HG03064 (cell line): ENCODE data around the gene KDM4B.

Experiments
- ATAC-seq: cut with Tn5 transposase; IDR thresholded peaks from one replicate; pipeline ENCODE4 v1.9.1; 2021; ENCODE audit warnings: low read depth; ENCODE audit not compliant: unreplicated experiment

The KDM4B gene

DNA sequence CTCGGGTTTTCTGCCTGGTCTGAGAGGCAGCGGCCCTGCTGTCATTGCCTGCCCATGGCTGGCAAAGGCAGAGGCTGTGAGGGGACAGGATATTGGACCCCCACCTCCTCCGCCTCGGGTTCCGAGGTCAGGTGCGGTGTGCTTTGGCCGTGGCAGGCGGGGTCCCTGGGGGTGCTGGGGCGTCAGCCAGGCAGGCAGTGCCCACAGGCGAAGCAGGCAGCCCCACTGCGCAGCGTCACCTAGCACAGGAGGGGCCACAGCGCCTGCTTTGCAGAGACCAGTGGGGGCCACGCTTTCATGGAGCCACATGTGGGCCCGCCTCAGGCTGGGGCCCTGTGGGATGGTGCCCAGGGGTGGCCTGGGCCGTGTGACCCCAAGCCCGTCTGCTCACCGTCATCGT lies 96.0 kb downstream of the KDM4B start:
- no peak for ATAC-seq

DNA sequence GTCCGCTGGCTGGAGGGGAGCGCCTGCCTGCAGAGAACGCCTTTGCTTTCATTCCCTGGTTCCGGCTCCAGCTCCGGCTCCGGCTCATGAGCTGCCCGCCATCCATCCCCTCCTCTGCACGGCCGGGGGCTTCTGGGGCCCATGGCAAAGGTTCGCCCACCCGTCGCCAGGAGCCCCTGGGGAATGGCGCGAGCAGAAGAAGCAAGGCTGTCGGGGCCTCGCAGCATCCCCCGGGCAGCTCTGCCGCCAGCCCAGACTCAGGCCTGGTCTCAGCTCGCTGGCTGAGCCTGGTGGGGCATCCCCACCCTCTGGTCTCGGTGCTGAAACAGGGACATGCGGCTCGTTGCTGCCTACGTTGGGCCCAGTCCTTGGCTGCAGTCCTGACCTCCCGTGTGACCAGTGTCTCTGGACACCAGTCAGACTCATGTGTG lies 96.8 kb downstream of the KDM4B start:
- no peak for ATAC-seq

DNA sequence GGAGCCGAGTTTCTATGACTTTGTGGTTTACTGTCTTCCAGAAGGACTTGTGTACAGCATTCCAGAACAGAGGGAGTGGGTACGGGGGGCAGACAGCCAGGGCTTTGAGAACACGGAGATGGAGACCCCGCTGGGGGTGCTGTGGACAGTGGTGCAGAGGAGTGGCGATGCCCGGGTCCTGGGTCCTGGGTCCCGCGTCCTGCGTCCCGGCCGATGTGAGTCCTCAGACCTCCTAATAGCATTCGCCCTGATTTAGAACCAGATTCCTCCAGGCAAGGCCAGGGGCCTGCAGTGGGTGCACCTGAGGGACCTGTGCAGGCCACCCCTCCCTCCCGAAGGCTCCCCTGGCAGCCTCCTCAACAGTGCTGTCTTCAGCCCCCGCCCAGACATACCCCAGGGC lies 97.9 kb downstream of the KDM4B start:
- ATAC-seq = no peak

DNA sequence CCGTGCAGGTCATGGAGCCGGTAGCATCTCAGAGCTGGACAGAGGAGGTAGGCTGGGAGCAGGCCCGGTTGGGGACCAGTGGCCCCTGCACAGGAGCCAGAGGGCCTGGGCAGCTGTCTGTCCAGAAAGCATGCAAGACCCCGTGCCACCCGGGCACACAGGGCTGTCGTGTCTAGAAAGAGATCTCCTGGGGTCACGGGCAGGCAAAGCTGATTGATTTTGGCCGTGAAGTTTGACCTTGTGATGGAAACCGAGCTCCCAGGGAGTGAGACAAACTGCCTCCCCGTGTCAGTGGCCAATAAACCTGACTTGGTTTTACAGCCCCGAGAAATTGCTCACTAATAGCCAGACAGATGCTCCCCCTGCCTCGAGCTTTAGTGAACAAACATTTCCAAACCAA lies 98.8 kb downstream of the KDM4B start:
- ATAC-seq = no peak

DNA sequence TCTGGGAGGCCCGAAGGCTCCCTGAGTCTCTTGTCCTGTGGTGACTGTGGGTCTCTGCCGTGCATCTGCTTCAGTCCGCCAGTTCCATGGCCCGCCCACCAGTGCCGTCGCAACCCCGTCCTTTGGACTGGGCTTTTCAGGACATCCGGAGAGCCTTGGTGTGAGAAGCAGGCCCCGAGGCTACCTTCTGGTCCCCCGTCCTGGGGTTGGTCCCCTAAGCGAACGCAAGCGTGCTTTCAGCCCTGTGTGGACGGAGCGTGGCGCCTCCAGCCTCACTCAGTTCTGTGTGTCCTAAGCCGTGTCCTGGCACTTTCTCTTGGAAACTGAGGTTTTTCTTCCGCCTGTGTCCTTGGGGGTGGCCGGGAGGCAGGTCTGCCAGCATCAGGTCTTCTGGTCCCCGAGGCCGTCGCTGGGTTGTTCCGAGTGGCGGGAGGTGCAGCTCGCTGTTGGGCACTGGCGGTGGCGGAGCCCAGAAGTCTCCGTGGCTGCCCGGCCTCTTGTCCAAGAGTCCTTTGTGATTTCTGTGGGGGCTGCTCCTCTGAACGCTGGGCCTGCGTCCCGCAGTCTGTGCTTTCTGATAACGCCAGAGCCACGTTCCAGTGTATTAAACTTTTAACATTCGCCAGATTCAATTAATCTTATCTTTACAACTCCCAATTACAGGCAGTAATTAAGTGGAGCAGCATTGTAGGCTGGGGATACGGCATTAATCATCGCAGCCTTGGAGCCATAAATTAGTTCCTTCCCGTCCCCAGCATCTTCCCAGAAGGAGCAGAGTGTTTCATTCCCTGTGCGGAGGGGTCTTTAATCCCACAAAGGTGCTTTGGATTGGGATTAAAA lies 99.5 kb downstream of the KDM4B start:
- no peak for ATAC-seq

DNA sequence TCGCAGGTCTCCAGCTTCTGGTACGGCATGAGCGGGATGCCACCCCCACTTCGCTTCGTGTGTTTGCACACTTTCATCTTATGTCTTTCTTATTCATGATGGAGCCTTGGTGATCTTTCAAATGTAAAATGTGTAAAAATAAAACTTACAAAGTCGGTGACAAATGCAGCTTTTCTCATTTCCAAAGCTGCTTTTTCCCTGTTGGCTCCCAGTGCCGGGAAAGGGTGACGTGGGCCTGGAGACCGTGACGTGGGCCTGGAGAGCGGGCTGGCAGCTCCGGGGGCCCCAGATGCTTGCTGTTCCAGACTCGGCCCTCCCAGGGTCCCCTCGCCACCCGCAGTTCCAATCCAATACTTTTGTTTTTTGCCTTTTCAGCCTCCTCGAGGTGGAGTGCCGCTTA lies 101.4 kb downstream of the KDM4B start:
- ATAC-seq = no peak

DNA sequence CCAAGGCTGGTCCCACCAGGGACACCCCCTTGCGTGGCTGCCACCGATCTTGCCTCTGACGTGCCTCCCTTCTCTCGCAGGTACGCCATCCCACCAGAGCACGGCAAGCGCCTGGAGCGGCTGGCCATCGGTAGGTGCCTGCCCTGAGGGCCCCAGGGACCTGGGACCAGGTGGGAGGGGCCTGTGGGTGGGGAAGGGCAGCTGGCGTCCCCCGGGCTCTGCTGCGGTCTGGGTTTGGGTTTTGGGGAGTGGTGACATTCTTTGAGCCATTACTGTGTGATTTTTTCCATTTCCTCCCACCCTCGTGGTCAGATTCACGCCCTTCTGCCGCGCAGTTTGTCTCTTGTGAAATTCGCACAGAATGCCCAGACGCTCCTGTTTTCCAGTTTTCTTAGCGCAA lies 102.0 kb downstream of the KDM4B start:
- no peak for ATAC-seq

DNA sequence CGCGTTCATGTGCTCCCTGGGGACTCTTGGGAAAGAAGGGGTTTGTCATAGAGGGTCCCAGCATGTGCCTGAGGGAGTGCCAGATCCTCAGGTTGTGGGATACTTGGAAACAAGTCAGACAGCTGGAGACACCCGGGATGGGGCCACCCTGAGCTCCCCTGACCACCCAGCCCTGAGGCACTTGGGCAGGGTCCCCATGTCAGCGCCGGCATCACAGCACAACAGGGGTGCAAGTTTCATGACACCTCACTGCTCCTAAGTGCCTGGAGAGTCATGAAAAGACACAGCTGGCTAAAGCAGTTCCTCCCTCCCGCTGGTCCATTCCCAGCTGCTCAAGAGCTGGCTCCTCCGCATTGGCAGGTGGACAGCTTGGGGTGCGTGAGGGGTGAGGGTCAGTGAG lies 102.7 kb downstream of the KDM4B start:
- ATAC-seq = no peak

DNA sequence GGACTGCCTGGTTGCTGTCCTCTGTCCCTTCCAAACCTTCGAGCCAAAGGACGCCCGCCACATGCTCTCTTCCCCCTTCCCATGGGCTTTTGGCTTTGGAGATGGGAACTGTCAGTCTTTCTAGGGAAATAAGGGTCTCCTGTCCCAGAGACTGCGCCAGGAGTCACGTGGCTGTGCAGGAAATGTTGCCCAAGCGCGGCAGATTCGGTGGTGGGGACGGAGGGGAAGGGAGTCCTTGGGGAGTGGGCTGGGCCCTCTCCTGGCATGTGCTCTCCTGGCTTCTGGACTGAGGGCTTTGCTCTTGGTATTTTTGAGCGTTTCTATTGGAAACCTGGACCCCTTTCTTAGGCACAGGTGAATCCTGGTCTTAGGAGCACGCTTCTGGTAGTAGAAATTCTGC lies 103.2 kb downstream of the KDM4B start:
- ATAC-seq = no peak

DNA sequence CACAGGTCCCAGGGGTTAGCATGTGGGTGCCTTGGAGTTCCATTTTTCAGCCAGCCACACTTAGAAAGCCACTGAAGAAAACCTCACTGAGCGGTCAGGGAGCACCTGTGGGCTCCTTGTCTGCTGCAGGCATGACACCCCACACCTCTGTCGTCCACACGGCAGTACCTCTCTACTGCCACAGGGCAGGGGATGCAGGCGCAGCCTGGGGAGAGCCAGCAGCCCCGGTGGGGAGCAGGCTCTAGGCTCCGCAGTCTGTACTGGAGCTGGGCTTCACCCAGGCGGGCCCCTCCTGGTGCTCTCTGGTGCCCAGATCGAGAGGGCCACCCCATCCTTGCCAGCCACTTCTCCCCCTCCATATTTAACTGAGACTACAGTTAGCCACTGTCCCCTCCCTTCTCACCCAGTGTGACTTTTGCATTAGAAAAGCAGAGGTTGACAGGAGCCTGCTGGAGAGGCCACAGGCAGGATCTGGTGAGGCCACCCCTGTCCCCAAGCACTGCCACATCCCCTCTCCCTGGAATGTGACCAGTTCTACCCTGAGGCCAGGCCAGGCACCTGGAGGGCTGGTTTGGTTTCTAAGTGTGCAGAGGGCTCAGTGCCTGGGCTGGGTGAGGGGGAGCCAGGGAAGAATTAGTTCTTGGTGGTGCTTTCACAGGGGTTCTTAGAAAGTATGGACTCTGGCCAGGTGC lies 104.4 kb downstream of the KDM4B start:
- no peak for ATAC-seq

DNA sequence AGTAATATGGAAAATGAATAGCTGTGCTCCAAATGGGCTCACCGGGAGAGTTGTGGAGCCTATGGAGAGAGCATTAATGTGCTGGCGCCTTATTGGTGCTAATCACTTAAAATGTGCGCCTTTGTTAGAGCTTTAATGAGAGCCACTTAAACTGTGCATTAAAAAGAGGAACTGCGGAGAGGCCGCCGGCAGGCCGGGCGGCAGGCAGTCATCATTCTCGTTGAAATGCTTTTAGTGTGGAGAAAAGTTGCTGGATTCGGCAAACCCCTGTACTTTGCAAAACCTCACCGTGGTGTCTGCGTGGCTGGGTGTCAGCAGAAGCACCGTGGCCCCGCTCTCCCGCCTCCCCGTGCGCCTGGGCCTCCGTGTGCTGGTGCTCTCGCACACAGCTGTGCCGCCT lies 105.5 kb downstream of the KDM4B start:
- ATAC-seq = no peak

DNA sequence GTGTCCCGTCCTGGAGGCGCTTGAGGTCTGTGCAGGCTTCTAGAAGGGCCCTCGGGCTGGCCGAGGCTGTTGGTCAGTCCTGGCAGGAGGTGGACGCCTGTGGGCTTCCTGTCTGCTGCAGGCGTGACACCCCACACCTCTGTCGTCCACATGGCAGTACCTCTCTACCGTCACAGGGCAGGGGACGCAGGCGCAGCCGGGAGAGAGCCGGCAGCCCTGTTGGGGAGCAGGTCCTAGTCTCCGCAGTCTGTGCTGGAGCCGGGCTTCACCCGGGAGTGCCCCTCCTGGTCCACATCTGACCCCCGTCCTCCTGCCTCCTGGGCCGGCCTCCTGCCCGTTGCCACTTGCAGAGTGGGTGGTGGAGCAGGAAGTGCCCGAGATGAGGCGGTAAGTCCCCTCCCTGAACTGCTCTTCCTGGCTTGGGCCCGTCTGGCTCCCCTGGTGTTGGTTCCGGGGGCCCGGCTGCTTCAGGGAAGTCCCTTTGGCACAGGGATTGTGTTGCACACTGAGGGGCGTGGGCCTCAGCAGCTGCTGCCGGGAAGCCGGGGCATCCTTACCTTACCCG lies 106.0 kb downstream of the KDM4B start:
- no peak for ATAC-seq

DNA sequence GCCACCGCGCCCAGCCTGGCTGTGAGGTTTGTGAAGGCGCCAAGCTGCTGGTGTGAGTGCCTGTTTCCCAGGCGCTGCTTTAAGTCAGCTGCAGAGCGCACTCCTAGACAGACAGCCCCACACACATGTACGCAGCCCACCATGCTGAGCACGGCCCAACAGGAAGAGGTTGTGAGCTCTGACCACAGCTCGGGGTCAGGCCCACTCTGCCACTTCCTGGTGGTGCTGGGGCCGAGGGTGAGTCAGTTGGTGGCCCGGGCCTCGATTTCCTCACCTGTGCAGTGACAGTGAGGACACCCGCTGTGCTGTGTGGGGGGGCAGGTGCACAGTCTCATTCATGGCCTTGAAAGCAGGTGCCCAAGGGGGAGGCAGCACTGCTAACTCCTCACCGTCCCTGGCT lies 106.7 kb downstream of the KDM4B start:
- ATAC-seq = no peak

DNA sequence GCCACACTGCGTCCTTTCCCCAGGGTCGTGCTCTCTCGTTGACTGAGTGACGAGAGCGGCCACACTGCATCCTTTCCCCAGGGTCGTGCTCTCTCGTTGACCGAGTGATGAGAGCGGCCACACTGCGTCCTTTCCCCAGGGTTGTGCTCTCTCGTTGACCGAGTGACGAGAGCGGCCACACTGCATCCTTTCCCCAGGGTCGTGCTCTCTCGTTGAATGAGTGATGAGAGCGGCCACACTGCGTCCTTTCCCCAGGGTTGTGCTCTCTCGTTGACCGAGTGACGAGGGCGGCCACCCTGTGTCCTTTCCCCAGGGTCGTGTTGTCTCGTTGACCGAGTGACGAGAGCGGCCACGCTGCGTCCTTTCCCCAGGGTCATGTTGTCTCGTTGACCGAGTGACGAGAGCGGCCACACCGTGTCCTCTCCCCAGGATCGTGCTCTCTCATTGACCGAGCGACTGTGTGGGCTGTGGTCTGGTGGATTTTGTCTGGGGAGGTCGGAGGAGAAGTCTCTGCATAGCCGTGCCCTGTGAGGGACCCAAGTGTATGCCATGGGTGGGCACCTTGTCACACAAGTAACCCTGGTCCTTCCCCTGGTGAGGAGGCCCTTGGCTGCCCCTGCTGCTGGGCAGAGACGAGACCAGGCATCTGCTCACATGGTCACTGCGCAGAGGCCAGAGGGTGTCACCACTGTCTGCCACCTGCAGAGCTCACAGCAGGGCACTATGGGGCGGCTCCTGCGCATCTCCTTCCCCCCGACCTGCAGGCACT lies 107.7 kb downstream of the KDM4B start:
- ATAC-seq = no peak

DNA sequence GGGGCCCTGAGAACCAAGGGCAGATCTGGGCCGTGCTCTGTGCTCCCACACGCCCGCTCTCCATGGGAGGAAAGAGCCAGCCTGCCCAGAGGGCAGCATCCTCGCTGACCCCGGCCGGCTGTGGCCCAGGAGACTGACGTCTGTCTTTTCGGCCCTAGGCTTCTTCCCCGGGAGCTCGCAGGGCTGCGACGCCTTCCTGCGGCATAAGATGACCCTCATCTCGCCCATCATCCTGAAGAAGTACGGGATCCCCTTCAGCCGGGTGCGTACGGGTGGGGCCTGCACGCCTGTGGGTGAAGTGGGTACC lies 108.2 kb downstream of the KDM4B start:
- no peak for ATAC-seq

DNA sequence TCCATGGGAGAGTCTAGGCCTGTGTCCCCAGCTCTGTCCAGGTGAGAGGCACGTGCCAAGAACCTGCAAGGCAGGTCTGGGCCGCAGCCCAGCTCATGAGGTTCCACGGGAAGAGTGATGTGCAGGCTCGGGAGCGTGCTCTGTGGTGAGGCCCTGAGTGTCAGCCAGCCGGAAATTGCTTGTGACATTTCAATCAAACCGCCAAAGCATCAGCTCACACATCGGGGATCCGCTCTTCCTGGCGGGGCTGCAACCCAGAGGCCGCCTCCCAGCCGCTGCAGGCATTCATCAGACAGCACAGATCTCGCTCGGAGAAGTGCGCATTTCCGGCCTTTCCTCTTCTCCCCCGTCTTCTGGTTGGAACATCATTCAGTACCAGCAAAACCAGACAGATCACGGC lies 109.3 kb downstream of the KDM4B start:
- no peak for ATAC-seq

DNA sequence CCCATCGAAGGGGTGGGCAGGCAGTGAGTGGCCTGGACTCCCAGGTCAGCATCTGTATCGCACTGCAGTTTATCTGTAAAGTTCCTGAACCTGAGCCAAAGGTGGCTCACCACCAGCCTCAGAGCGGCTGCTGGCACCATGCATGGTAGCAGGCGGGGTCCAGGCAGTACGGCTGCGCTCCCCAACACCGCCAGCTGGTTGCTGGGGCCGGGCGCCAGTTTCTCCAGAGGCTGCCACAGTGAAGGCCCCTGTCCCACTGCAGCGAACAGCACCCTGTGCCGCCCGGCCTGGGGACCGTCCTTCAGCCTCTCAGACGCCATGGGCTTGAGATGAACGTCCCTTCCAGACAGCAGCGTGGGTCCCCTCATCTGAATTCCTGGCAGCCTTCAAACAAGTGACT lies 109.8 kb downstream of the KDM4B start:
- no peak for ATAC-seq

DNA sequence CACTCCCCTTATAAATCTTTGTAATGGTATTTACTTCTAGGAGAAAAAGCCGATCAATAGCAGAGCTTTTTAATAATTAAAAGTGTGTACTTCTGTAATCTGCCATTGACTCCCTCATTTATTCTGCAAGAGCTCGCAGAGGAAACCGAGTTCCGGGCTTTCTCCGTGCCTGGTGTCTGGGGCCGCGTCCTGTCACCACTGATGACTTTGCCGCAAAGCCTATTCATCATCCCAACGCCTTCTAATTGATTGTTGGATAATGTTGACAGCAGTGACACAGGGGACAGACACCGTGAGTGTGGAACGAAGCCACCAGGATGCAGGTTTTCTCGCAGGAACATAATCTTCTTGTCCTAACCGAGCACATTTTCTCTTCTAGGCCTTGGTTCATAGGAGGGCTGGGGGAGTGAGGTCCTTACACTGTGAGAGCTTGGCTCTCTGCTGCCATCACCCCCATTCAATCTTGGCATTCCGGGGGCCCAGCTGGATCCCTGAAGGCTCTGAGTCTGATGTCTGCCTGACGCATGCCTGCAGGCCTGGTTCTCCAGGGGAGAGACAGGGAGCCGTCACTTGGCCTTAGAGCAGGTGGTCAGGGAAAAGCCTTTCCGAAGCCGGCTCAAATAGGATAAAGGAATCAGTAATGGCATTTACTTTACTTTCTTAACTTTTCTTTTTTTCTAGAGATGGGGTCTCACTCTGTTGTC lies 110.3 kb downstream of the KDM4B start:
- ATAC-seq = no peak

DNA sequence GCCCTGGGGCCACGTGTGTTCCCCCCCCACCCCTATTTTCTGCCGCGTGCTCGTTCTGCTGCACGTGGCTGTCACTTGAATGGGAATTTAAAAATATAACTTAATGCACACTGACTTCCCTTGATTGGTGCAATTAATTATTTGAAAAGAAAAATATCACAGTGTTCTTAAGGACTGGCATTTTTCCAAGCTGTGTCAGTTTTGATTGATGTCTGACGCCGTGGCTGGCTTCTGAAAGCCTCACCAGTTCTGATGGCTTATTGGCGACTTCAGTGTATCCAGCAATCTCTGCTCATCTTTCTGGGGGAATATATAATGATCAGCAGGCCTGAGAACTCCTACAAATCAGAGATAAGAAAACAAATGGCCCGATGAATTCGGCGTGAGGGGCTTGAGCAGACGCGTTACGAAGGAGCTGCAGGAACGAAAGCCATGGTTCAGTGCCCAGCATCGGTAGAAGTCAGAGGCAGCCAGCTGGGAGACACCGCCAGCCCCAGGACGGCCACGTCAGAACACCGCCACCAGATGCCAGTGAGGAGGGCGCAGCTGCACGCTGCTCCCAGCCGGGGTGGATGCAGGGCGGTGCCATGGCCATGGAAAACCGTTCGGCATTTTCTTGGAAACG lies 111.2 kb downstream of the KDM4B start:
- ATAC-seq = no peak

DNA sequence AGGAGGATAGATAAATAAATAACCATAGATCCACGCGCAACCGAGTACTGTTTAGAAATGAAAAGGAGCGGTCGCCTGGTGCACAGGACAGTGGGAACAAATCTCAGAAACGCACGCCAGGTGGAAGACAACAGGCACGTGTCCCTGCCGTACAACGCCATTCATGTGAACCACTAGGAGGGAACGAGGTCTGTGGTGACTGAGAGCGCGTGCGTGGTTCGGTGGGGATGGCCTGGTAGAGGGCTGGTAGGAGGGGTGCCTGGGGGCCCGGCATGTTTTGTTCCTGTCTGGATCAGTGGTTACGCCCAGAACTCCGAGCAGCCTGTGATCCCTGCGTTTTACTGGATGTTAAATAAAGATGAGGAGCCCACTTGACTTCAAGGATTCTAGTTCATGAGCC lies 111.9 kb downstream of the KDM4B start:
- ATAC-seq = no peak
